Neural progenitor cell (in vitro differentiated cells): ENCODE measurements around the gene SHROOM3.

ENCODE experiments used
- CTCF ChIP-seq: fragments of 200-600 bp; sonication (generic); IDR thresholded peaks from 2 replicates; pipeline ENCODE4 v1.5.1; 2017; ENCODE audit warnings: antibody characterized with exemption, mild to moderate bottlenecking
- EZH2 ChIP-seq: fragments of 200-600 bp; sonication (generic); IDR thresholded peaks from 2 replicates; pipeline ENCODE4 v1.6.1; 2017; ENCODE audit warnings: antibody characterized with exemption, mild to moderate bottlenecking, moderate library complexity
- EZH2phosphoT487 ChIP-seq: fragments of 200-600 bp; sonication (generic); IDR thresholded peaks from 2 replicates; pipeline ENCODE4 v1.6.1; 2017; ENCODE audit warnings: antibody characterized with exemption

- TF ChIP-seq EZH2 (no peak), CTCF (no peak), EZH2phosphoT487 (no peak)
These were observed 257.0 kb downstream of the SHROOM3 start for GRCh38 chr4:76691807-76692582.
